Progenitor cell of endocrine pancreas (in vitro differentiated cells): ENCODE results near the gene CYSRT1. TPM values are rescaled to one million over a fixed set of nuclear protein-coding genes. Genes with fewer than 3 reads are reported as not detected.

Experiments used
- DNase-seq: peaks from one replicate; pipeline ENCODE4 v3.0.0; 2021; ENCODE audit warnings: low spot score; ENCODE audit not compliant: unreplicated experiment
- H3K27ac Mint-ChIP-seq: 2 replicates; pipeline ENCODE4 v1.8.0; 2021; ENCODE audit warnings: mild to moderate bottlenecking, moderate library complexity, mixed read lengths
- H3K27me3 Mint-ChIP-seq: 2 replicates; pipeline ENCODE4 v1.8.0; 2021; ENCODE audit warnings: mixed read lengths
- H3K36me3 Mint-ChIP-seq: 2 replicates; pipeline ENCODE4 v1.8.0; 2022; ENCODE audit warnings: mixed read lengths; ENCODE audit not compliant: insufficient read depth
- H3K4me1 Mint-ChIP-seq: 2 replicates; pipeline ENCODE4 v1.8.0; 2021; ENCODE audit warnings: low read depth, mixed read lengths
- H3K4me3 Mint-ChIP-seq: 2 replicates; pipeline ENCODE4 v1.8.0; 2021; ENCODE audit warnings: low read depth, mild to moderate bottlenecking, moderate library complexity, mixed read lengths
- H3K9me3 Mint-ChIP-seq: 2 replicates; pipeline ENCODE4 v1.8.0; 2021; ENCODE audit warnings: low read depth, mixed read lengths
- total RNA-seq: library from RNA; stranded (reverse); gene quantifications from 2 replicates; pipeline ENCODE4 v1.2.1, GENCODE V29; 2021
- TF ChIP-seq, protein P1 (sequence below): fragments of 200-600 bp; sonication (generic); IDR thresholded peaks from one replicate; pipeline ENCODE4 v1.5.0; 2021; ENCODE audit warnings: antibody characterized with exemption, mild to moderate bottlenecking; ENCODE audit not compliant: unreplicated experiment

The CYSRT1 gene
- total RNA-seq, 1 donor from 2014 or later, result 2.7 TPM

DNA sequence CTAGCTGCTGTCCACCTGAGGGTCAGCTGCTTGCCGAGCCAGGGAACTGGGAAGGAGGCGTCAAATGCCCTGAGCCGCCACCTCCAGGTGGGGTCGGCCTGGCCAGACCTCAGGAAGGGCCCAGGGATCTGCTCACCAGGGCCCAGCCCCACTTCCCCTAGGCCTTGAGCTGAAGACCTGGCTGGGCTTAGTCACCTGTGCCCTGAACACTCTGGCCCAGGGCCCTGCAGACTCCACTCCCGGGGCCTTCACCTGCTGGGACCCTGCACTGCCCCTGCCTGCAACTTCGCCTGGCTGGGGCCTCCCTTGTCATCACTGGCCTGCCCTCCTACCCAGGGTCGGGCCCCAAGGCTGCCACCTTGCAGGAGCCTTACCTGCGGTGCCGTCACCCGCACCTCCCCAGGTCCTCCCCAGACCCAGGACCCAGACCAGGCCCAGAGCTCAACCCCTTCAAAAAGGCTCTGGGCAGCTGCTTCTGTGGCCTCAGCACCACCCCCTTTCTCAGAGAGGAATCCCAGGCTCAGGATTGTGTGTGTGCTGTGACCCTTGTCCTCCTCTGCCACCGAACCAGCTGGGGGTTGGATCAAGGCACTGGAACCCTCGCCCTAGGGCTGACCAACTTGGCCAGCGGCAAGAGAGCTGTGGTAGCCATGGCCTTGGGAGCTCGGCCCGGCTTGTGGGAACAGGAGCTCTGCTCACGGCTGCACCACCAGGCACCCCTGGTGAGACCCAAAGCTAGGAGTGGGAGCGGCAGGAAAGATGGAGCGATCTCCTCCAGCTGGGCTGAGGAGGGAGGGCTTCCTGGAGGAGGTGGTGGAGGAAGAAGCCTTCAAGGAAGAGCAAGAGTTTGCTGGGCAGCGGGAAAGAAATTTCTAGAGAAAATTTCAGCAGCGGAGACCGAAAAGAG is 29.0 kb downstream of the CYSRT1 start:
- H3K36me3 Mint-ChIP-seq, result no peaks in the 10 kb centered on the region
- DNase-seq, result no peak
- TF ChIP-seq, protein P1, sequence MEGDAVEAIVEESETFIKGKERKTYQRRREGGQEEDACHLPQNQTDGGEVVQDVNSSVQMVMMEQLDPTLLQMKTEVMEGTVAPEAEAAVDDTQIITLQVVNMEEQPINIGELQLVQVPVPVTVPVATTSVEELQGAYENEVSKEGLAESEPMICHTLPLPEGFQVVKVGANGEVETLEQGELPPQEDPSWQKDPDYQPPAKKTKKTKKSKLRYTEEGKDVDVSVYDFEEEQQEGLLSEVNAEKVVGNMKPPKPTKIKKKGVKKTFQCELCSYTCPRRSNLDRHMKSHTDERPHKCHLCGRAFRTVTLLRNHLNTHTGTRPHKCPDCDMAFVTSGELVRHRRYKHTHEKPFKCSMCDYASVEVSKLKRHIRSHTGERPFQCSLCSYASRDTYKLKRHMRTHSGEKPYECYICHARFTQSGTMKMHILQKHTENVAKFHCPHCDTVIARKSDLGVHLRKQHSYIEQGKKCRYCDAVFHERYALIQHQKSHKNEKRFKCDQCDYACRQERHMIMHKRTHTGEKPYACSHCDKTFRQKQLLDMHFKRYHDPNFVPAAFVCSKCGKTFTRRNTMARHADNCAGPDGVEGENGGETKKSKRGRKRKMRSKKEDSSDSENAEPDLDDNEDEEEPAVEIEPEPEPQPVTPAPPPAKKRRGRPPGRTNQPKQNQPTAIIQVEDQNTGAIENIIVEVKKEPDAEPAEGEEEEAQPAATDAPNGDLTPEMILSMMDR, result no peak
- no peaks in the 10 kb centered on the region for H3K9me3 Mint-ChIP-seq
- H3K27me3 Mint-ChIP-seq, result no peaks in the 10 kb centered on the region
- peak overlapping the region; percentile 83 for H3K4me3 Mint-ChIP-seq
- H3K27ac Mint-ChIP-seq, result peak overlapping the region; percentile 86
- H3K4me1 Mint-ChIP-seq, result peaks cover 8% of the 10 kb centered on the region

DNA sequence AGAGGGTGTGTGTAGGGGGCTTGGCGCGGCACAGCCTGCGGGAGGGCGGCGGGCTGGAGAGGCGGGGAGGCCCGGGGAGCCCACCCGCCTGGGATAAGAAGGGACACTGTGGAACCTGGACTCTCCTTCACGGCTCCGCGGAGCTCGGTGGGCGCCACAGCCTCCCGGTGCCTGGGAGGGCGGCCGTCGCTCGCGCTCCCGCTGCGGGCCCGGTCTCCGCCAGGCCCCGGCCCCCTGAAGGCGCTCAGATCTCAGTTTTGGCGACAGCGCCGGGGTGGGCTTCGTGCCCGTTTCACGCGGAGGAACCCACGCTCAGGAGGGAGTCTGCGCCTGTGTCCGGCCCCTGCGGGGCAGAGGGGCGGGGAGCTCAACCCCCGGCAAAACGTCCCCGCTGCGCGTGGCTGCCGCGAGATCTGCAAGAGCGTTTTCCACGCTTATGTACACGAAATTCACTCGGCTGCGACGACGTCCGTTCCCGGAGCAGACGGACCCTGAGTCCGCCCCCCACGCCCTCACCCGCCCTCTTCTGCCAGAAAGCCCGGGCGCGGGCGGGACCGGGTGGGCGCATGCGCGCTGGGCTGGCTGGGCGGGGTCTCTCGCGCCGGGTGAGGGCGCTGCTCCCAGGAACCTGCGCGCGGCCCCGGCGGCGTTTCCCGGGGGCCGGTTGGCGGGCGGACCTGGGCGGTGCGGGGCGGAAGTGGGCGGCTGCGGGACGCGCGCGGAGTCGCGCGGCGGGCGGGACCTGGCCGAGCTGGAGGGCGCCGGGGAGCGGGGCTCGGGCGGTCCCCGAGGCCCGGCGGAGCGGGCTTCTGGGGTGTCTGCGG is 29.9 kb downstream of the CYSRT1 start, which contains the start of gene NELFB:
TSS of gene NELFB (plus strand) at position 704 of the 824 bp plus-strand sequence.
- DNase-seq, result peak; percentile 96
- H3K9me3 Mint-ChIP-seq, result no peaks in the 10 kb centered on the region
- peaks cover 8% of the 10 kb centered on the region for H3K4me1 Mint-ChIP-seq
- no peaks in the 10 kb centered on the region for H3K27me3 Mint-ChIP-seq
- TF ChIP-seq, protein P1, result no peak
- peak within 1 kb of the TSS; percentile 86 for H3K27ac Mint-ChIP-seq
- H3K36me3 Mint-ChIP-seq, result no peaks in the 10 kb centered on the region
- H3K4me3 Mint-ChIP-seq, result peak within 1 kb of the TSS; percentile 84

DNA sequence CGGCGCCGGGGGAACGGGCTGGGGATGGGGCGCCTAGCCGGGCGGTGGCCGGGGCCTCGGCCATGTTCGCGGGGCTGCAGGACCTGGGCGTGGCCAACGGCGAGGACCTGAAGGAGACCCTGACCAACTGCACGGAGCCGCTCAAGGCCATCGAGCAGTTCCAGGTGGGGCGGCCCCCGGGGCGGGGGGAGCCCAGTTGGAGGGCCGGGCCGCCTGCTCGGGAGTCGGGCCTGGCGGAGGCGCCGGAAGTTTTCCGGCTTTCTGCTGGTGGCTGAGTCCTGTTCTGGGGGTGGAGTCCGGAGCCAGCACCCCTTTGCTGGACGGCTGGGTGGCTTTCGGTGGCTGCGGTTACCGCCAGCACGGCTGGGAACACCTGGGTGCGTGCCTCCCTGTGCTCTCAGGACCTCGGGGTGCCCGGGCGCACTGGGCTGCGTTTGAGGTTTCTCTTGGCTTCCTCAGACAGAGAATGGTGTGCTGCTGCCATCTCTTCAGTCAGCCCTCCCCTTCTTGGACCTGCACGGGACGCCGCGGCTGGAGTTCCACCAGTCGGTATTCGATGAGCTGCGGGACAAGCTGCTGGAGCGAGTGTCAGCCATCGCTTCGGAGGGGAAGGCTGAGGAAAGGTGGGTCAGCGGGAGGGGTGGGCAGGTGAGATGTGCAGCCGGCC is 30.6 kb downstream of the CYSRT1 start:
- H3K9me3 Mint-ChIP-seq, result no peaks in the 10 kb centered on the region
- H3K27me3 Mint-ChIP-seq, result no peaks in the 10 kb centered on the region
- no peaks in the 10 kb centered on the region for H3K36me3 Mint-ChIP-seq
- peaks cover 8% of the 10 kb centered on the region for H3K4me1 Mint-ChIP-seq
- TF ChIP-seq, protein P1, result no peak
- peak; percentile 50 for DNase-seq
- peak overlapping the region; percentile 56 for H3K27ac Mint-ChIP-seq
- H3K4me3 Mint-ChIP-seq, result peak overlapping the region; percentile 84

DNA sequence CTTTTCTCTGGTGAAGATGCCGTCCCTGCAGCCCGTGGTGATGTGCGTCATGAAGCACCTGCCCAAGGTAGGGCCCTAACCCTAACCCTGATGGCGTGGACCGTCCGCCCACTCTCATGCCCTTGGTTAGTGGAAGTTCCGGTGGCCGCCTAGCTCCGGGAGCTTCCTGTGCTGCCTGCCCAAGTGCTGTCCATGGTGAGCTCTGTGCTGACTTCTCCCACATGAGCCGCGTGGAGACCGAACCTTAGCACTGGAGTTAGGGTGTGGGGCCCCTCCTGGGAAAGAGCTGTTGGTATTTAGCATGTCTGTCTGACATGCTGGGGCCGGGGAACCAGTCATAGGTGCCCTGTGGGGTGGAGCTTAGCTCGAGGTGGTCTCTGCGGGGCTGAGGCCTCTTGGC is 31.4 kb downstream of the CYSRT1 start:
- Mint-ChIP-seq H3K4me1 (peaks cover 7% of the 10 kb centered on the region), H3K27me3 (no peaks in the 10 kb centered on the region), H3K4me3 (peak overlapping the region; percentile 84), H3K9me3 (no peaks in the 10 kb centered on the region), H3K27ac (no peak overlapping the region), H3K36me3 (peaks cover under 1% of the 10 kb centered on the region)
- TF ChIP-seq, protein P1, result no peak
- DNase-seq, result no peak

DNA sequence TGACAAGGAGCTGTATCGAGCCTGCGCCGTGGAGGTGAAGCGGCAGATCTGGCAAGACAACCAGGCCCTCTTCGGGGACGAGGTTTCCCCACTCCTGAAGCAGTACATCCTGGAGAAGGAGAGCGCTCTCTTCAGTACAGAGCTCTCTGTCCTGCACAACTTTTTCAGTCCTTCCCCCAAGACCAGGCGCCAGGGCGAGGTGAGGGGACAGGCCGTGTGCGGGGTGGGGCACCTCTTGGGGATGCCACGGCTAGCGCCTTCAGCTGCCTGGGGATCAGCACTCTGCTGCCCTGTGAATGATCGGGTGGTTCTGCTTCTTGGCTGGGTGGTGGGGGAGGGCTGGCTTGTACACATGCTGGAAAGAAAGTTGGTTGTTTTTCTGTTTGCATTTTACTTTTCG is 31.9 kb downstream of the CYSRT1 start:
- Mint-ChIP-seq H3K4me1 (peaks cover 7% of the 10 kb centered on the region), H3K27ac (no peak overlapping the region), H3K9me3 (no peaks in the 10 kb centered on the region), H3K36me3 (peaks cover 5% of the 10 kb centered on the region), H3K4me3 (peak overlapping the region; percentile 84), H3K27me3 (no peaks in the 10 kb centered on the region)
- TF ChIP-seq, protein P1, result no peak
- DNase-seq, result no peak
